ENCODE results near the gene SPACA7. TPM values are rescaled to one million over a fixed set of nuclear protein-coding genes. Genes with fewer than 3 reads are reported as not detected.

The SPACA7 gene
- total RNA-seq, 1 experiment from 2014 or later: not detected

DNA sequence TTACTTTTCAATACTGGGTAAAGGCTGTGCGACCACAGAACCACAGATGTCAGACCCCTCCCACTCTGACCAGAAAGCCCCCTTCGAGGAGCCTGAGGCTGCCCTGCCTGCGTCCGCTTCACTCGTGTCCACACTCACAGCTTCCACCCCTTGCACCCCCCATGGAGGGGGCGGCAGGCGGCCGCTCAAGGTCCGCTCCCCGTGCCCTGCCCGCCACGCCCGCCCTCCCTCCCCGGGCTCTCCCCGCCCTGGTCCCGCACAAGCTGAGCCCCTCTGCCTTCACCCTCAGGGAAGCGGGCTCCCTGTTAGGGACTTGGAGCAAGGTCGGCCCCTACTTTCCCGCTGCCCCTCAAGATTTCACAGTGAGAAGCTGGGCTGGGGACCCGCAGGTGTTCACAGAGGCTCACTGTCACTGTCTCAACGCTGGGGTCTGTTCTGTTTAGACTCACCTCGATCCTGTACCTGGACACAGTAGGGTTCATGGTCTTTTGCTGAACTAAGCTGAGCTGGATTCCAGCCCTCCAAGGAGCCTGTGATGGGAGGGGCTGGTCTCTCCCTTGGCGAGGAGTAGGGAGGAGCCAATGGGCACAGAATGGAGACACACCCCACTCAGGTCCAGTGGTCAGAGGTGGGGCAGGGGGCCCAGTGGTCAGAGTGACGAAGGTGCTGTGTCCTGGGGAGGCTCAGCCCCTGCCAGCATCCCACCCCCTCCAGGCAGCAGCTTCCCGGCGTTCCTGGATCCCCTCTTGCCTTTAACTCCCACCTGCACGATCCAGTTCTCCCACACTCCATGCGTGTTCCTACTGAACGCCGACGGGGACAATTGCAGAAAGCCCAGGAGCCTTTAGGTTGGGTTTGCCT, 69.5 kb downstream of the SPACA7 start:
- no peak overlapping the region for H3K4me3 ChIP-seq (ENCODE audit: low read length)
- H3K27me3 ChIP-seq (ENCODE audit: low read length): peaks cover 23% of the 10 kb centered on the region
- H3K36me3 ChIP-seq (ENCODE audit: low read depth, low read length): no peaks in the 10 kb centered on the region
- H3K79me2 ChIP-seq (ENCODE audit: low read length): no peaks in the 10 kb centered on the region
- H3K9ac ChIP-seq (ENCODE audit: low read length): no peak overlapping the region
- H3K9me2 ChIP-seq (replicated peaks; ENCODE audit: low read length): no peaks in the 10 kb centered on the region
- TF ChIP-seq, protein P1, sequence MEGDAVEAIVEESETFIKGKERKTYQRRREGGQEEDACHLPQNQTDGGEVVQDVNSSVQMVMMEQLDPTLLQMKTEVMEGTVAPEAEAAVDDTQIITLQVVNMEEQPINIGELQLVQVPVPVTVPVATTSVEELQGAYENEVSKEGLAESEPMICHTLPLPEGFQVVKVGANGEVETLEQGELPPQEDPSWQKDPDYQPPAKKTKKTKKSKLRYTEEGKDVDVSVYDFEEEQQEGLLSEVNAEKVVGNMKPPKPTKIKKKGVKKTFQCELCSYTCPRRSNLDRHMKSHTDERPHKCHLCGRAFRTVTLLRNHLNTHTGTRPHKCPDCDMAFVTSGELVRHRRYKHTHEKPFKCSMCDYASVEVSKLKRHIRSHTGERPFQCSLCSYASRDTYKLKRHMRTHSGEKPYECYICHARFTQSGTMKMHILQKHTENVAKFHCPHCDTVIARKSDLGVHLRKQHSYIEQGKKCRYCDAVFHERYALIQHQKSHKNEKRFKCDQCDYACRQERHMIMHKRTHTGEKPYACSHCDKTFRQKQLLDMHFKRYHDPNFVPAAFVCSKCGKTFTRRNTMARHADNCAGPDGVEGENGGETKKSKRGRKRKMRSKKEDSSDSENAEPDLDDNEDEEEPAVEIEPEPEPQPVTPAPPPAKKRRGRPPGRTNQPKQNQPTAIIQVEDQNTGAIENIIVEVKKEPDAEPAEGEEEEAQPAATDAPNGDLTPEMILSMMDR (conservative IDR thresholded peaks at IDR 0.05; ENCODE audit: low read depth, low read length): no peak
- TF ChIP-seq EZH2phosphoT487 (IDR thresholded peaks at IDR 0.05; ENCODE audit: borderline replicate concordance, low read length) (no peak), EZH2 (IDR thresholded peaks at IDR 0.05; ENCODE audit: low read length, unreplicated experiment) (no peak)
- H3K4me1 ChIP-seq (ENCODE audit: insufficient read depth, low read length): no peaks in the 10 kb centered on the region
- BruUV-seq (replicated peaks): no TSS peak
- no peak overlapping the region for H3K4me2 ChIP-seq (ENCODE audit: low read length)
- H4K20me1 ChIP-seq (ENCODE audit: low read length): no peaks in the 10 kb centered on the region
- H3K27ac ChIP-seq (ENCODE audit: low read length): no peak overlapping the region
- ATAC-seq (no peak), DNase-seq (no peak)
- H3K9me3 ChIP-seq (ENCODE audit: low read length): no peaks in the 10 kb centered on the region
- CTCF ChIA-PET: no interaction called here
- no peaks in the 10 kb centered on the region for H3F3A ChIP-seq (ENCODE audit: low read length, unreplicated experiment)
- no peak overlapping the region for H2AFZ ChIP-seq (ENCODE audit: low read length)
- intact Hi-C loops (cut with micrococcal nuclease): loop anchor here (2.0 kb wide), 1 partner anchor 161 kb away; no protein-coding TSS in a partner anchor
- POLR2A ChIA-PET (ENCODE audit: unreplicated experiment): no interaction called here

DNA sequence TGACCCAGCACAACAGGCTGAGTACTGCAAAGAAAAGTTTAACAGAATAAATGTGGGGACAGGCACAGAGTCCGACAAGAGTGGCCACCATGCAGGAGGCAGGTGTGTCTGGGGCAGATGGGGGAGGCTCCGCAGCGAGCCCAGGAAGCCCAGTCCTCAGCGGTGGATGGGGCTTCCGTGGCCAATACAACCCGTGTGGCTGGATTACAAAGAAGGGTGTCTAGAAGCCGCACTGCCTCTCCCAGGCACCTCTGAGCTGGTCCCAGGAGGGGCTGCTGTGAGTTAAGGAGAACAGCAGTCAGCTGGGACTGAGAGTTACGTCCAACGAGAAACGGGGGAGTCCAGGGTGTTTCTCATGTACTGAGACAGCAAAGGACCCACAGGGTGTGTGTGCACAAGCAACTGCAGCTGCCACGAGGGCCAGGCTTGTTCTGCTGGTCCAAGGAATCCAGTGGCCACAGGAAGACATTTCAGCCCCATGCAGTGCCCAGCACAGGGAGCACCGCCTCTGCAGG, 70.2 kb downstream of the SPACA7 start:
- Histone ChIP-seq H3K27me3 (ENCODE audit: low read length) (peaks cover 27% of the 10 kb centered on the region), H3K4me3 (ENCODE audit: low read length) (no peak overlapping the region), H3K27ac (ENCODE audit: low read length) (no peak overlapping the region), H3K9ac (ENCODE audit: low read length) (no peak overlapping the region), H3K9me2 (replicated peaks; ENCODE audit: low read length) (no peaks in the 10 kb centered on the region), H3K4me2 (ENCODE audit: low read length) (no peak overlapping the region), H3K4me1 (ENCODE audit: insufficient read depth, low read length) (no peaks in the 10 kb centered on the region), H2AFZ (ENCODE audit: low read length) (no peak overlapping the region), H3F3A (ENCODE audit: low read length, unreplicated experiment) (no peaks in the 10 kb centered on the region), H3K79me2 (ENCODE audit: low read length) (no peaks in the 10 kb centered on the region), H4K20me1 (ENCODE audit: low read length) (no peaks in the 10 kb centered on the region), H3K36me3 (ENCODE audit: low read depth, low read length) (no peaks in the 10 kb centered on the region), H3K9me3 (ENCODE audit: low read length) (no peaks in the 10 kb centered on the region)
- ATAC-seq (no peak), DNase-seq (no peak)
- BruUV-seq (replicated peaks): no TSS peak
- POLR2A ChIA-PET (ENCODE audit: unreplicated experiment): no interaction called here
- CTCF ChIA-PET: no interaction called here
- TF ChIP-seq EZH2 (IDR thresholded peaks at IDR 0.05; ENCODE audit: low read length, unreplicated experiment): no peak
- no peak for TF ChIP-seq EZH2phosphoT487 (IDR thresholded peaks at IDR 0.05; ENCODE audit: borderline replicate concordance, low read length)
- TF ChIP-seq, protein P1 (conservative IDR thresholded peaks at IDR 0.05; ENCODE audit: low read depth, low read length): no peak
- intact Hi-C loops (cut with micrococcal nuclease): no loop called here

DNA sequence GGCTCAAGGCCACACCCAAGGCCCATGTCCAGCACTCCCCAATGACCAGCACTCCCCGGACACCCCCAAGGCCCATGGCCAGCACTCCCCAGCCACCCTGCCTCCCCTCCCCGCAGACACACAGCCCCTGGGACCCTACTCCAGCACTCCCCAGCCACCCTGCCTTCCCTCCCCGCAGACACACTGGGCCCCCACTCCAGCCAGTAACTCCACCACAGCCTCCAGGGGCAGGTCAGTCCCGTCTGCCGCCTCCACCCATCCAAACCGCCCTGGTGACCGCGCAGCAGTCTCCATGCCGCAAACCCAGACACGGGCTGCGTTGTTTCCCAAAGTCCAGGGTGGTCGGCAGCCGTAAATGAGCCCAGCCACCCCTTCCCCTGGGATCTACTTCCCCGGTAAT, 70.7 kb downstream of the SPACA7 start:
- no peaks in the 10 kb centered on the region for H3K9me3 ChIP-seq (ENCODE audit: low read length)
- no peak overlapping the region for H3K27ac ChIP-seq (ENCODE audit: low read length)
- H3K4me2 ChIP-seq (ENCODE audit: low read length): no peak overlapping the region
- H3K4me1 ChIP-seq (ENCODE audit: insufficient read depth, low read length): no peaks in the 10 kb centered on the region
- ATAC-seq (no peak), DNase-seq (no peak)
- POLR2A ChIA-PET (ENCODE audit: unreplicated experiment): no interaction called here
- H3K9me2 ChIP-seq (replicated peaks; ENCODE audit: low read length): no peaks in the 10 kb centered on the region
- H3F3A ChIP-seq (ENCODE audit: low read length, unreplicated experiment): no peaks in the 10 kb centered on the region
- H3K36me3 ChIP-seq (ENCODE audit: low read depth, low read length): no peaks in the 10 kb centered on the region
- H2AFZ ChIP-seq (ENCODE audit: low read length): no peak overlapping the region
- CTCF ChIA-PET: no interaction called here
- intact Hi-C loops (cut with micrococcal nuclease): no loop called here
- H4K20me1 ChIP-seq (ENCODE audit: low read length): no peaks in the 10 kb centered on the region
- no peak overlapping the region for H3K9ac ChIP-seq (ENCODE audit: low read length)
- H3K4me3 ChIP-seq (ENCODE audit: low read length): no peak overlapping the region
- peaks cover 29% of the 10 kb centered on the region for H3K27me3 ChIP-seq (ENCODE audit: low read length)
- no peaks in the 10 kb centered on the region for H3K79me2 ChIP-seq (ENCODE audit: low read length)
- BruUV-seq (replicated peaks): no TSS peak
- TF ChIP-seq EZH2 (IDR thresholded peaks at IDR 0.05; ENCODE audit: low read length, unreplicated experiment) (no peak), EZH2phosphoT487 (IDR thresholded peaks at IDR 0.05; ENCODE audit: borderline replicate concordance, low read length) (no peak)
- TF ChIP-seq, protein P1 (conservative IDR thresholded peaks at IDR 0.05; ENCODE audit: low read depth, low read length): no peak
